NCI-H2029 (cell line): Measurements from ENCODE around the gene TTF2.

Experiments used
- DNase-seq: peaks from one replicate; lab custom pipeline; 2025; lab: John Stamatoyannopoulos, UW

Gene TTF2

GRCh38 chr1:117046781-117047180, 13.3 kb upstream of the TTF2 start:
- DNase-seq = no peak

DNA sequence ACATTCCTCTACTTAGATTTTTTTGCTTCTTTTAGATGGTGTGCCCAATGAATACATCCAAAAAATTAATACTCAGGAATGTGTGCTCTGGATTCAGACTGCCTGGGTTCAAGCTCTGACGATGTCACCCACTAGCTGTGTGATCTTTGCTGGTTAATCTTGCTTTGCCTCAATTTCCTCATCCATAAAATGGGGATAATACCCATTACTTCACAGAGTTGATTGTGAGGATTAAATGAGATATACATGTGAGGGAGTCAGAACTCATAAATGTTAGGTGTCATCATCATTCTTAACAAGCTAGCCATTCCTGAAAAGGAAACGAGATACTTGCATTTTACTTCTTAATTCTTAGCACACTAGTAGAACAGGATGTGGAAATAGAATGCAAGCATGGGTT, 12.9 kb upstream of the TTF2 start:
- no peak for DNase-seq

DNA sequence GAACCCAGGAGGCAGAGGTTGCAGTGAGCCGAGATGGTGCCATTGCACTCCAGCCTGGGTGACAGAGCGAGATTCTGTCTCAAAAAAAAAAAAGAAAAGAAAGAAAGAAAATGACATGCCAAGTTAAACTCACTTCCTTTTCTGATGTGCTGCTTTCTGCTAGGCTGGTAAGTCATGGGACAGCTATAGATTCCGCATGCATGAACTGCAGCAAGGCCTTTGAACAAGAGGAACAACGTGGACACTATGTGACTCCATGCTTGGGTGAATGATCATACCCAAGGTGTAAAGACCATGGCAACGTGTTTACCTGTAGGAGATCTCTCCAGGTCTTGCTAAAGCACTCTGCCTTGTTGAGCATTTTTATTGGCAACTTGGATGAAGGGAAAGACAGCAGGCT, 10.3 kb upstream of the TTF2 start:
- no peak for DNase-seq

GRCh38 chr1:117051224-117052064, 8.7 kb upstream of the TTF2 start:
- no peak for DNase-seq

- no peak for DNase-seq
Measured at GRCh38 chr1:117054068-117054467, 6.1 kb upstream of the TTF2 start.

GRCh38 chr1:117058810-117059209, 1.3 kb upstream of the TTF2 start:
- no peak for DNase-seq

GRCh38 chr1:117059334-117059677, 820 bp upstream of the TTF2 start:
- DNase-seq = peak; percentile 42

DNA sequence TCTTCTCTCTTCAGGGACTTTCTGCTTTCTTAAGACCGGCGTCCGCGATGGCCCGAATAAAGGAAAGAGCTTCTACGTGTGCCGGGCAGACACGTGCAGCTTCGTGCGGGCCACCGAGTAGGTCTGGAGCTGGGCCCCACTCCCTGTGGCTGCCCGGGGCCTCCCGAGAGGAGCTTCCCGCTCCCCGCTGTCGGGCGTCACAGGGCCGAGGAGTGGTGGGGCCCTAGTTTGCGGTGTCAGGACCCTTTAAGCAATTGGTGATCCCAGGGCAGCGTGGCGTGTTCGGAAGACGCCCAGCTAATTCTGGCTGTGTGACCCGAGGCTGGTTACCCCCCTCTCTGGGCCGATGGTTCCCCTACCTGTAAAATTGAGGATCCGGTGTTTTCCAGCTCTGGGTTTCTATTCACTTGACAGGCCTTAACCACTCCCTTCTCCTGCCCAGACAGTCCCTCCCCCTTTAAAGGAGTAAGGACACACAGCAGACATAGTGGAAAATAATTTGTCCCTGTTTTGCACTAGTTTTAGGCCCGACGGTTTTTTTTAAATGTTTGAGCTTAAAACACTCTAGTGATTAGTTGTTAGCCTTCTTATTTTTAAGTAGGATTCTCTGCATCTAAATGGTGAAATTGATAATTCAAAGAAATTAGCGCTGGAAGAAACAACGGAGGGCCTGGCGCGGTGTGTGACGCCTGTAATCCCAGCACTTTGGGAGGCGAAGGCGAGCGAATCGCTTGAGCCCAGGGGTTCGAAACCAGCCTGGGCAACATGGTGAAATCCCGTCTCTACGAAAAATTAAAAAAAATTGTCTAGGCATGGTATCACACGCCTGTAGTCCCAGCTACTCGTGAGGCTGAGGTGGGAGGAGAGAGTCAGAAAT, 553 bp downstream of the TTF2 start:
- peak; percentile 9 for DNase-seq

DNA sequence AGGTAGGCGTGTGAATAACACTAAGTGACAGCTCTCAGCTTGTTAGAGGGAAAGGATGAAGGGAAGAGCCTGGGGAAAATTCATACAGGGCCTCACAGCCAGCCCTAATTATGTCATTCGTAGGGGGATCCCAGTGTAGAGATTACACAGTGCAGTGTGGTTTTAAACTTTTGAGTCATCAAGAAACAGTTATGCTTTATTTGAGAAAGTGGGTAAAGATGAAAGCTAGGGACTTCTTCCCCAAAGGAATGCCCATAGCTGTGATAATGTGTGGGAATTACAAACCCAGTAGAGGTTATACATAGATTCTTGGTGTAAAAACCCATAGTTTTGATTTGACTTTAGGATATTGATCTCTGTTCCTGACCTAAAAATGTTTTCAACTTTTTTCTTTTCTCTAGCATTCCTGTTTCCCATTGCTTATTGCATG, 1.9 kb downstream of the TTF2 start:
- no peak for DNase-seq

- no peak for DNase-seq
Measured at GRCh38 chr1:117066367-117066766, 6.2 kb downstream of the TTF2 start.

DNA sequence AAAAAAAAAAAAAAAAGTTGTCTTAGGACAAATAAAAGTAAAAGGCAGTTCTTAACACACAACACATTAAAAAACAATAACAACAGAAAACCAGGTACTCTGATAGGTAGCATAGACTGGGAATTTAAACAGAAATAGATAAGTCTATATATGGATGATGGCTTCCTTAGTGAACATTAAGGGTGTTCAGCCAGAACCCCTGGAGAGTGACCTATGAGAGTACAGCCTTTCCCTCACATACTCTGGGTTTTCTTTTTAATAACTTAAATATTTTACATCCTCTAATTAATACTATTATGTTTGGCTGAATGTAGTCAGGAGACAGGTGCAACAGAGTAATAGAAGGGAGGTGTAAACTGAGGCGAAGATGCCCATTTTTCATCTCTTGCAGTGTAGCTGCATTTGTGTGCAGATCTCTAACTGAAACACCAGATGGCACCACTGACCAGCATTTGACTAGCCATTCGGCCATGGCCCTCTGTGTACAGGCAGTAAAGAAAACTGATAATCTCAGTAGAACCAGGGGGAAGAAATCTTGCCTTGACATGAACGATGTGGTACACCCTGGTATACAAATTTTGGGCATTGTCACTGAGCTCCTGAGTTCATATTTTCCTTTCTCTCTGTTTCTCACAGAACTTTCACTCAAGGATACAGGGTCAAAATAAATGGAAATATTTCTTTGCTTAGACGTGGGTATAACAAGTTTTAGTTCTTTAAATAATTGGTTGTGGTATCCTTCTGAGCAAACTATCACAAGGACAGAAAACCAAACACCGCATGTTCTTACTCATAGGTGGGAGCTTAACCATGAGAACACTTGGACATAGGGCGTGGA, 7.6 kb downstream of the TTF2 start:
- DNase-seq = peak; percentile 11

GRCh38 chr1:117068580-117068979, 8.5 kb downstream of the TTF2 start:
- no peak for DNase-seq

- DNase-seq = no peak
Measured at GRCh38 chr1:117069220-117069844, 9.2 kb downstream of the TTF2 start.

GRCh38 chr1:117070124-117070523, 10.0 kb downstream of the TTF2 start:
- DNase-seq = no peak

DNA sequence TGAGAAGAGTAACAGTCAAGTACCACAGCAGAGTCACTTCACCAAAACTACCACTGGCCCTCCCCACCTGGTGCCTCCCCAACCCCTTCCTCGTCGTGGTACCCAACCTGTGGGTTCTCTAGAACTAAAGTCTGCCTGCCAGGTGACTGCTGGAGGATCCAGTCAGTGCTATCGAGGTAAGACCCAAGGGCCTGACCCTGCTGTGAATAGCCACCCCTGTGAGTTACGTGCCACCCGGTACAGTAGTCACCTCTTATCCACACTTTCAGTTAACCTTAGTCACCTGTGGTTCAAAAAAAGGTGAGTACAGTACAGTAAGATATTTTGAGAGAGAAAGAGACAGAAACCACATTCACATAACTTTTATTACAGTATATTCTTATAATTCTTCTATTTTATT, 16.5 kb downstream of the TTF2 start:
- DNase-seq = no peak

DNA sequence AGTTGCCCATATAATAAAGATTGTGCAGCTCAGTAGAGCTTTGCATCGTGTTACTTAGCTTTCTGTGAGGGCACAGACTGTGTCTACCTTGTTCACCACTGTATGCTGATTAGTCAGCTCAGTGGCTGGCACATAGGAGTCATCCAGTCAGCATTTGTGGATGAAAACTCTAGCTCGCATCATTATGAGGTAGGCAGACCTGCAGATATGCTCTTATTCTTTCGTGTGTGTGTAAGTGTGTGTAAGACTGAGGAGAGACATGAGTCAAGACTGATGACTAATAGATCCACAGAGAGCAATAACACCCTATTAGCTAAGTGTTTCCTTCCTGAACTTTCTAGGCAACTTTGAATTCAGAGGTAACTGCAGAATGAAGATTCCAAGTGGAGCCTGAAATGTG, 17.1 kb downstream of the TTF2 start:
- DNase-seq = no peak

GRCh38 chr1:117079737-117080136, 19.6 kb downstream of the TTF2 start:
- no peak for DNase-seq

DNA sequence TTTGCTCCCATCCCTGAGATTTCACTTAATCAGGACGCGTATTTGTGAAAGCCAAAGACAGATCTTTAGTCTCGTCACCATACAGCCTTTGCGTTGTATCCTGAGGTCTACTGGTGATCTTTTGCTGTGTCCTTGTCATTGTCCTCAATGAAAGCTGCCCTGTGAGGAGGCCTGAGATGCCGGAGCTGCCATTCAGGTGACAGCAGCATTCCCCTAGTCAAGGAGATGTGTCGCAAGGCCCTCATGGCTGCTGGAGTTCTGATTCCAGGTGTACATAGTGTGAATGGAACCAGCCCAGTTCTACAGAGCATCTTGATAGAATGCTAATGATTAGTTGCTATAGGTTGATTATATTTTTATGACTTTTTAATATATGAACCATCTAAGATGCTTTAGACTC, 24.1 kb downstream of the TTF2 start:
- DNase-seq = no peak

DNA sequence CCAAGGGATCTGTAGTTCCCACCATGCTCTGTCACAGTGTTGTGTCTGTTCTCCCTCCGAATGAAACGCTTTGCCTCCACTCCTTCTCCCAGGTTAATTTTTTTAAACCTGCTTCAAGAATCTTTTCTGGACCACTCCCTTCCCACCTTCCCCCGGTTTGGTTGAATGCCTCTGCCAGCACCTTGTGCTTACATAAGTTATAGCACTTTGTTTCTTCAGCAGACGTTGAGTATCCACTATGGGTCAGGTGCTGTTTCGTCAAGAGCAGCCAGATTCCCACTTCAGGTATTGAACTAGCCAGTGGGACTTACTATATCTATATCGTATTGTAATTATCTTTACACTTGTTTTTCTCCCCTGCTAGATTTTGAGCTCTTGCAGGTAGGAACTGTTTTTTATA, 27.6 kb downstream of the TTF2 start:
- no peak for DNase-seq

DNA sequence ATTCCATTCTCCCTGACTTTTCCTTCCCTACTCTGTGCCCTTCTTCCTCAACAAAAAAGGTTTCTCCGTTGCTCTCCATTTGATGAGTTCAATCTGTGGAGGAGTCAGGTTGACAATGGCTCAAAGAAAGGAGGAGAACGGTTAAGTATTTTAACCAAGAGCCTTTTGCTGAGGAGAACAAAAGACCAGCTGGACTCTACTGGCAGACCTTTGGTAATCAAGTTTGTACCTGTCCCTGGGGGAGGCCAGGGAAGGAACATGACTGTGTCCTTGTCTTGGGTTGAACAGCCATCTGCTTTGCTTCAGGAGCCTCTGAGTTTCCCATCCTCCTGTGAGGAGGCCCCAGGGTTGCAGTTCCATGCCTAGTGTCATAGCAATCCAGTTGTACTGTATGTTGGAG, 29.9 kb downstream of the TTF2 start:
- DNase-seq = no peak

GRCh38 chr1:117092594-117092993, 32.5 kb downstream of the TTF2 start:
- no peak for DNase-seq

DNA sequence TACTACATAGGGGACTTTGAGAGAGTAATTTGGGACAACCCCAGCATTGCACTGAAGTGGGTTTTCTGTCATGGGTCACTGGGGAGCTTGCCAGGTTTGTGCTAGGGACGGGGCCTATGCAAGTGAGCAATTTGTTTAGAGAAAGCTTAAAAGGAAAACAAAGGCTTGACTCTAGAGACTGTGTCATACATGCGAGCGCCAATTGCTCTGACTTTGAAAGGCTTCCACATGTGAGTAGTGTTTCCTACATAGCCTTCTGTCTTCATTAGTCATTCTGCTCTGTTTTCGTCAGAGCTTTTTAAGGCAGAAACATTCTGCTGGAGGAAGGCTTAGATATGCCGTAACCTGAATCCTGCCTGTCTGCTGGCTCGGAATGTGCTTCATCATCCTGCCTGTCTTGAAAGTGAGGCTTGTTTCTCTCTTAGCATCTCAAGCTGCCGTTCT, 33.0 kb downstream of the TTF2 start:
- no peak for DNase-seq
